ENCODE measurements around the gene ENOX2. TPM values are rescaled to one million over a fixed set of nuclear protein-coding genes. Genes with fewer than 3 reads are reported as not detected.

Gene ENOX2
- total RNA-seq, 4 donors from 2014 or later: 10.2 to 27.0 (median 12.9) TPM

GRCh38 chrX:130672214-130672613 is 230.8 kb downstream of the ENOX2 start:
- DNase-seq (ENCODE audit: low spot score): no peak
- TF ChIP-seq CTCF (IDR thresholded peaks at IDR 0.05): no peak
- ATAC-seq (ENCODE audit: low FRiP score): no peak

- ATAC-seq (ENCODE audit: low FRiP score) (no peak), DNase-seq (ENCODE audit: low spot score) (no peak)
These were observed 233.8 kb downstream of the ENOX2 start for GRCh38 chrX:130669233-130669632.

GRCh38 chrX:130665263-130665662 is 237.7 kb downstream of the ENOX2 start:
- ATAC-seq (ENCODE audit: low FRiP score): no peak
- TF ChIP-seq CTCF (IDR thresholded peaks at IDR 0.05): no peak
- no peak for DNase-seq (ENCODE audit: low spot score)

More at GRCh38 chrX:130669233-130669632, 233.8 kb downstream of the ENOX2 start:
- no peak for TF ChIP-seq CTCF (IDR thresholded peaks at IDR 0.05)

- ATAC-seq (ENCODE audit: low FRiP score): no peak
- DNase-seq (ENCODE audit: low spot score): no peak
- TF ChIP-seq CTCF (IDR thresholded peaks at IDR 0.05): no peak
These were observed 244.7 kb downstream of the ENOX2 start for GRCh38 chrX:130658310-130658709.

GRCh38 chrX:130654409-130654950 is 248.5 kb downstream of the ENOX2 start:
- ATAC-seq (ENCODE audit: low FRiP score) (no peak), DNase-seq (ENCODE audit: low spot score) (no peak)
- TF ChIP-seq CTCF (IDR thresholded peaks at IDR 0.05): no peak

- ATAC-seq (ENCODE audit: low FRiP score): no peak
- no peak for TF ChIP-seq CTCF (IDR thresholded peaks at IDR 0.05)
- DNase-seq (ENCODE audit: low spot score): no peak
These were observed 250.0 kb downstream of the ENOX2 start for GRCh38 chrX:130652824-130653578.

- ATAC-seq (ENCODE audit: low FRiP score) (no peak), DNase-seq (ENCODE audit: low spot score) (no peak)
- TF ChIP-seq CTCF (IDR thresholded peaks at IDR 0.05): no peak
These were observed 253.3 kb downstream of the ENOX2 start for GRCh38 chrX:130649738-130650137.
